ENCODE measurements around the gene ING5.

Gene ING5

DNA sequence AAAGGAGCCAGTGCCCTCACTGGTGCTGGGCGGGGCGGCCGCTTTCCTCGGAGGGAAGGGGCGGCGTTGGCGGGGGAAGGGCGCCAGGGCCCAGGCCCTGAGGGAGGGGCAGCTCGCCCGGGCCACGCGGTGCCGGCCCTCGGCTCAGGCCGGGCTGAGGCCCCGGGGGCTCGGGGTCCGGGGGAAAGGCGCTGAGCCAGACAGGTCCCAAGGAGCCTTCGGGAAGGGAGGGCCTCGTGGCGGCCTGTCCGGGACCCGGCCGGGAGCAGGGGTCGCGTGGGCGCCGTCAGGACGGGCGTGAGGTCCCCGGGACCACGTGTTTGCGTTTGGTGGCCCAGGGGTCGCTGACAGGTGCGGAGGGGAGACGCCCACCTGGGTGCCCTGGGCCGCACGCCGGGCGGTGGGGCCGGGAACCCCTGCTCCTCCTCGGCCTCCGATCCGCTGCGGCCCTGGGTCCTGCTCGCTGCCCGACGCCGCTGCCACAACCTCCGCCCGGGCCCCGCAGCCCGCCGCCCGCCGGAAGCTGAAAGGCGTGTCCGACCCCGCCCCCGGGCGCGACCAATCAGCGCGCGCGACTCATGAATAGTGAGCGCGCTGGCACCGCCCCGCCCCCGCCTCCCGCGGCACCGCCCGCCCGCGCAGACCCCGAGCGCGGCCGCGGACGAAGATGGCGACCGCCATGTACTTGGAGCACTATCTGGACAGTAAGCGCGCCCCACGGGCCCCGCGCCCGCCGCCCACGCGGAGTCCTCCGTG, at the start of gene ING5:
ING5 (plus strand) TSS at position 641 of the 756 bp plus-strand sequence; CDS start at position 668, 27 bp downstream.
- peak within 1 kb of the TSS; percentile 95 for H3K4me2 ChIP-seq
- H3K4me1 ChIP-seq (ENCODE audit: low read depth, poor library complexity, severe bottlenecking), result peaks cover 12% of the 10 kb centered on the region
- no peaks in the 10 kb centered on the region for H4K20me1 ChIP-seq (ENCODE audit: insufficient read depth)
- TF ChIP-seq, protein P1, sequence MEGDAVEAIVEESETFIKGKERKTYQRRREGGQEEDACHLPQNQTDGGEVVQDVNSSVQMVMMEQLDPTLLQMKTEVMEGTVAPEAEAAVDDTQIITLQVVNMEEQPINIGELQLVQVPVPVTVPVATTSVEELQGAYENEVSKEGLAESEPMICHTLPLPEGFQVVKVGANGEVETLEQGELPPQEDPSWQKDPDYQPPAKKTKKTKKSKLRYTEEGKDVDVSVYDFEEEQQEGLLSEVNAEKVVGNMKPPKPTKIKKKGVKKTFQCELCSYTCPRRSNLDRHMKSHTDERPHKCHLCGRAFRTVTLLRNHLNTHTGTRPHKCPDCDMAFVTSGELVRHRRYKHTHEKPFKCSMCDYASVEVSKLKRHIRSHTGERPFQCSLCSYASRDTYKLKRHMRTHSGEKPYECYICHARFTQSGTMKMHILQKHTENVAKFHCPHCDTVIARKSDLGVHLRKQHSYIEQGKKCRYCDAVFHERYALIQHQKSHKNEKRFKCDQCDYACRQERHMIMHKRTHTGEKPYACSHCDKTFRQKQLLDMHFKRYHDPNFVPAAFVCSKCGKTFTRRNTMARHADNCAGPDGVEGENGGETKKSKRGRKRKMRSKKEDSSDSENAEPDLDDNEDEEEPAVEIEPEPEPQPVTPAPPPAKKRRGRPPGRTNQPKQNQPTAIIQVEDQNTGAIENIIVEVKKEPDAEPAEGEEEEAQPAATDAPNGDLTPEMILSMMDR (conservative IDR thresholded peaks at IDR 0.05; ENCODE audit: low read depth, low read length), result no peak; the same call in 1 of the 2 replicates
- H3K9ac ChIP-seq, result peak within 1 kb of the TSS; percentile 97
- no peaks in the 10 kb centered on the region for H3K27me3 ChIP-seq (ENCODE audit: insufficient read depth, low read depth)
- H3K36me3 ChIP-seq (ENCODE audit: insufficient read depth), result peaks cover 3% of the 10 kb centered on the region; the same call in 1 of the 2 replicates
- H2AFZ ChIP-seq (ENCODE audit: low read depth), result peak within 1 kb of the TSS; percentile 45
- no peak within 1 kb of the TSS for H3K4me3 ChIP-seq (IDR thresholded peaks at IDR 0.05; ENCODE audit: insufficient read depth, low read depth, low read length)
- H3K79me2 ChIP-seq (ENCODE audit: insufficient read depth, low read depth), result peaks cover 8% of the 10 kb centered on the region
- H3K27ac ChIP-seq, result peak within 1 kb of the TSS; percentile 96

DNA sequence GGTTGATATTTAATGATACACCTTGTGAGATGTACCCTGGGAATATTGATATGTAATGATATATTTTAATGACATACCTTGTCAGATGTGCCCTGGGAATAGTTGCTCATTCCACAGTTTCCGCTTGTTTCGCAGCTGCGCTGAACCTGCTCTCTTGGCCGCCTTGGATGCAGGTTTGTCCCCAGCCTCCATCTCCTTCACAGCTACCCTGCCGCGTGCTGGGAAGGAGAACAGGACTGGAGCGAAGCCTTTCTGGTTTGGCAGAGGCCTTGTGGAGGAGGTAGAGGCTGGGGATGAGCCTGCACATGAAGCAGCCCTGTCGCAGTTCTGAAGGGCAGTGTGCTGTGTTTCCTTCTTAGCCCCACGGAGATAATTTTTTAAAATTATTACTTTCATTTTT, 49.7 kb upstream of the ING5 start:
- H3K79me2 ChIP-seq (ENCODE audit: insufficient read depth, low read depth), result peaks cover 13% of the 10 kb centered on the region; the same call in 1 of the 2 replicates
- no peak overlapping the region for H3K4me3 ChIP-seq (IDR thresholded peaks at IDR 0.05; ENCODE audit: insufficient read depth, low read depth, low read length)
- H3K27ac ChIP-seq, result no peak overlapping the region
- no peak overlapping the region for H3K9ac ChIP-seq
- no peaks in the 10 kb centered on the region for H3K36me3 ChIP-seq (ENCODE audit: insufficient read depth)
- no peak overlapping the region for H2AFZ ChIP-seq (ENCODE audit: low read depth)
- peaks cover 3% of the 10 kb centered on the region; the same call in 1 of the 2 replicates for H4K20me1 ChIP-seq (ENCODE audit: insufficient read depth)
- no peaks in the 10 kb centered on the region for H3K4me1 ChIP-seq (ENCODE audit: low read depth, poor library complexity, severe bottlenecking)
- no peak overlapping the region for H3K4me2 ChIP-seq
- H3K27me3 ChIP-seq (ENCODE audit: insufficient read depth, low read depth), result no peaks in the 10 kb centered on the region
- TF ChIP-seq, protein P1 (conservative IDR thresholded peaks at IDR 0.05; ENCODE audit: low read depth, low read length), result no peak

DNA sequence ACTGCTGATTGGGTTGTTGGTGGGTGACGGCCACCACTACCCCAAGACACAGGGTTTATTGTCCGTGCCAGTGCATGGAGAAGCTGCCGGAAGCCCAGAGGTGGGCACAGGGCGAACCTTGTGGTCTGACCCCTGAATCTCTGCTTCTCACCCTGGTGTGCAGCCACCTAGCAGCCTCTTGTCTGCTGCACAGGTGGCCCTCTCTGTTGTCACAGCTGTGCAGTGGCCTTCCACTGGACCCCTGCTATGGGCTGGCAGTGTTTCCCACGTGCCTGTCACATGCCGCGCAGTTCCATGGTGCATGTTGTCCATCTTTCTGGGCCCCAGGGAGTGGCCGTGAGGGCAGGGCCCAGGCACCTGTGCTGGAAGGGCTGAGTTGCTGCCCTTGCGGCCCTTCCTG, 49.1 kb upstream of the ING5 start:
- H3K4me2 ChIP-seq, result no peak overlapping the region
- H3K4me3 ChIP-seq (IDR thresholded peaks at IDR 0.05; ENCODE audit: insufficient read depth, low read depth, low read length), result no peak overlapping the region
- H4K20me1 ChIP-seq (ENCODE audit: insufficient read depth), result peaks cover 3% of the 10 kb centered on the region; the same call in 1 of the 2 replicates
- no peaks in the 10 kb centered on the region for H3K36me3 ChIP-seq (ENCODE audit: insufficient read depth)
- no peak overlapping the region for H2AFZ ChIP-seq (ENCODE audit: low read depth)
- H3K4me1 ChIP-seq (ENCODE audit: low read depth, poor library complexity, severe bottlenecking), result no peaks in the 10 kb centered on the region
- TF ChIP-seq, protein P1 (conservative IDR thresholded peaks at IDR 0.05; ENCODE audit: low read depth, low read length), result no peak
- no peak overlapping the region for H3K9ac ChIP-seq
- H3K27me3 ChIP-seq (ENCODE audit: insufficient read depth, low read depth), result no peaks in the 10 kb centered on the region
- peaks cover 12% of the 10 kb centered on the region; the same call in 1 of the 2 replicates for H3K79me2 ChIP-seq (ENCODE audit: insufficient read depth, low read depth)
- H3K27ac ChIP-seq, result no peak overlapping the region

DNA sequence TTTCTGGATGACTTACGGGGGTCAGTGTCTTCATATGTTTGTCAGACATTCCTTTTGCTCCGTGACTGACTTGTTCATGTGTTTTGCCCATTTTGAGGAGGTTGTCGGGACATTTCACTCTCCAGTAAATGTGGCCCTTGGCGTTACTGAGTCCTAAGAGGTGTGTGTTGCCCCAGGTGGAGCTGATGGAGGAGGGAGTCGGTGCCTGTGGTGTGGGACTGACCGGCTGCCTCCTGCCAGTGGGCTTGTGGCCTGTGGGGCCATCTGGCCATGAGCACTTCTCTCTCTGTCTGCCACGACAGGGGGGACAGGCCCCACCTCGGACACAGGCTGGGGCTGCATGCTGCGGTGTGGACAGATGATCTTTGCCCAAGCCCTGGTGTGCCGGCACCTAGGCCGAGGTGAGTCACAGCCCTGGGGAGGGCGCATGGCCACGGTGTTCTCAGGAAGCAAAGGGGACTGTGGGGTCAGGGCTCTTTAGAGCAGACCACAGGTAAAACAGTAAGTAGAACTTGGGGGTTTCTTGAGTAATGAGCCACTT, 48.6 kb upstream of the ING5 start:
- Histone ChIP-seq H3K79me2 (ENCODE audit: insufficient read depth, low read depth) (peaks cover 12% of the 10 kb centered on the region; the same call in 1 of the 2 replicates), H3K4me2 (no peak overlapping the region), H2AFZ (ENCODE audit: low read depth) (no peak overlapping the region), H3K36me3 (ENCODE audit: insufficient read depth) (no peaks in the 10 kb centered on the region), H3K27me3 (ENCODE audit: insufficient read depth, low read depth) (no peaks in the 10 kb centered on the region), H3K9ac (no peak overlapping the region), H3K4me3 (IDR thresholded peaks at IDR 0.05; ENCODE audit: insufficient read depth, low read depth, low read length) (no peak overlapping the region), H3K27ac (no peak overlapping the region), H4K20me1 (ENCODE audit: insufficient read depth) (peaks cover 3% of the 10 kb centered on the region; the same call in 1 of the 2 replicates), H3K4me1 (ENCODE audit: low read depth, poor library complexity, severe bottlenecking) (no peaks in the 10 kb centered on the region)
- TF ChIP-seq, protein P1 (conservative IDR thresholded peaks at IDR 0.05; ENCODE audit: low read depth, low read length), result no peak
